HG02642 (cell line): ENCODE data around the gene SCAMP1.
A peak's percentile ranks its signal among the peaks of the same experiment; 100 is the strongest.

ENCODE experiments used
- ATAC-seq: cut with Tn5 transposase; IDR thresholded peaks from one replicate; pipeline ENCODE4 v1.9.1; 2021; ENCODE audit warnings: mild to moderate bottlenecking; ENCODE audit not compliant: unreplicated experiment, poor library complexity

Gene SCAMP1

GRCh38 chr5:78490709-78491485, 130.5 kb downstream of the SCAMP1 start:
- ATAC-seq, result no peak

- no peak for ATAC-seq
These were observed 131.8 kb downstream of the SCAMP1 start for GRCh38 chr5:78492224-78492623.

GRCh38 chr5:78492650-78493049, 132.2 kb downstream of the SCAMP1 start:
- no peak for ATAC-seq

GRCh38 chr5:78495800-78496199, 135.4 kb downstream of the SCAMP1 start:
- ATAC-seq, result no peak

GRCh38 chr5:78496373-78496772, 136.0 kb downstream of the SCAMP1 start:
- no peak for ATAC-seq

- ATAC-seq, result peak; percentile 56
These were observed 137.4 kb downstream of the SCAMP1 start for GRCh38 chr5:78497573-78498533.

GRCh38 chr5:78499485-78499884, 139.1 kb downstream of the SCAMP1 start:
- ATAC-seq, result no peak

GRCh38 chr5:78500028-78500427, 139.6 kb downstream of the SCAMP1 start:
- no peak for ATAC-seq

- ATAC-seq, result no peak
These were observed 140.5 kb downstream of the SCAMP1 start for GRCh38 chr5:78500871-78501270.

- no peak for ATAC-seq
These were observed 141.3 kb downstream of the SCAMP1 start for GRCh38 chr5:78501411-78502352.

- ATAC-seq, result no peak
These were observed 143.7 kb downstream of the SCAMP1 start for GRCh38 chr5:78503958-78504653.

GRCh38 chr5:78504704-78505677, 144.6 kb downstream of the SCAMP1 start:
- ATAC-seq, result no peak

GRCh38 chr5:78505860-78506259, 145.4 kb downstream of the SCAMP1 start:
- no peak for ATAC-seq

- no peak for ATAC-seq
These were observed 146.0 kb downstream of the SCAMP1 start for GRCh38 chr5:78506261-78507024.

GRCh38 chr5:78507531-78507930, 147.1 kb downstream of the SCAMP1 start:
- no peak for ATAC-seq

GRCh38 chr5:78508186-78508765, 147.9 kb downstream of the SCAMP1 start:
- ATAC-seq, result no peak

- ATAC-seq, result no peak
These were observed 148.9 kb downstream of the SCAMP1 start for GRCh38 chr5:78509145-78509865.
